Measurements from ENCODE around the gene ZBTB8A.
A peak's percentile ranks its signal among the peaks of the same experiment; 100 is the strongest.
"Not testable (repeated sequence)": the region's sequence is repeated elsewhere in the genome, so short reads cannot be mapped to it uniquely, and the experiment has no call there.

ZBTB8A gene

DNA sequence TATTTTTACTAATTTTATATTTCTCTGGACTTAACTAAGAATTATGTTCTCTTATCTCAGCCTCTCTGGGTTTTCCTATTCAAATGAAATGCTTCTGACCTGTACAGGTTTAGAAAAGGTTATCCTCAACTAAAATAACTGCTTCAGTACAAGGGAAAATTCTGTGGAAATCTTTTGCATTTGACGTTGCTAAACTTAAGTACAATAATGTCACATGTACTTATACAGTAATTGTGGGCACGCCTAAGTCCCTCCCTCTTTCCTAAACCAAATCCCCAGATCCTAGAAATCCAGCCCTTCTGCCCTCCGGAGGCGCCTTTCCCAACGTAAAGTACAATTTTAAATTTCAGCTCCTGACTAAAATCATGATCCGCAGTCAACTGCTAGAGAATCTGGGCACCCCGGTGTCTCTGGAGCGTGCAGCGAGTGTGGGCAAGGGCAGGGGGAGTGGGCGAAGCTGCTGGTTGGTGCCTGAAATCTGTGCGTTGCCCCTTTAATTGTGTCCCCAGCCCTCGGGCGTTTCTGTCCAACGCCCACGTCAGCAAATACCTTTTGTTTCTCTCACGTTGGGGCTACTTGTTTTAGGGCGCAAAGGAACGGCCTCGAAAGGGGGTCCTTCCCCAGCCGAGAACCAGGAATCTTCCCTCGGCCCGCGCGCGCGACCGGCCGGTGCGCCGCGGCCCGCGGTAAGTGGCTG lies at the start of gene ZBTB8A:
ZBTB8A (plus strand) TSS at position 541 of the 697 bp plus-strand sequence. CDS start 53,505 bp downstream, outside the sequence.
- DNase-seq (ENCODE audit: low read depth) = peak; percentile 69

DNA sequence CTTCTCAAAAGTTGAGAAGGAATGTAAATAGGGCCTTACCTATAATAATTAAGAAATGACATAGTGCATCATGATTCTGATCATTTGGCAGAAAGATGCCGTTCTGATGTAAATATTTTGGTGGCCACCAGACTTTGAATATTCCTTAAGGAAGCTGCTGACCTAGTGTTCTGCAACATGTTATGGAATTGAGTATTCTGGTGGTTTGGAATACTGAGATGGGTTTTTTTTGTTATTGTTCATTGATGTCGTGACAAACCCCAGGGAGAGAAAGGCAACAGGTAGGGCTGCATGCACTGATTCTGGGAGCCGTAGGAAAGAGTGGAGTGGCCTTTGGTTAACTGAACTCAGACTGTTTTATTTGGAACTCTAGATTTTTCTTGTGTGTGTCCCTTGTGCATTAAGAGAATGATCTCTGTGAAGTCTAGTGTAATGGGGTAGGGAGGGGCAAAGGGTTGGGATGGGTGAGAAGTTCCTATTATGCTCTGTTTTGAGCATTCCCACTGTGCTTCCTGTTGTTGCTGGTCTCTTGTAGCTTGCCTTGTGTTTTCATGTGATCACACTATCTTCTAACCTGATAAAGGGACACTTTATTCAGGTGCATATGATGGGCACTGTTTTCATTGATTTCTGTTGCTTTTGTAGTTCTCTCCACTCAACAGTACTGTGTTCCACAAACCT lies 49.3 kb upstream of the ZBTB8A start:
- no peak for DNase-seq (ENCODE audit: low read depth)

GRCh38 chr1:32491386-32491785 lies 47.8 kb upstream of the ZBTB8A start:
- DNase-seq (ENCODE audit: low read depth) = no peak

- no peak for DNase-seq (ENCODE audit: low read depth)
Observed at GRCh38 chr1:32494196-32494595, 45.0 kb upstream of the ZBTB8A start.

GRCh38 chr1:32494711-32495337 lies 44.4 kb upstream of the ZBTB8A start:
- DNase-seq (ENCODE audit: low read depth) = no peak

DNA sequence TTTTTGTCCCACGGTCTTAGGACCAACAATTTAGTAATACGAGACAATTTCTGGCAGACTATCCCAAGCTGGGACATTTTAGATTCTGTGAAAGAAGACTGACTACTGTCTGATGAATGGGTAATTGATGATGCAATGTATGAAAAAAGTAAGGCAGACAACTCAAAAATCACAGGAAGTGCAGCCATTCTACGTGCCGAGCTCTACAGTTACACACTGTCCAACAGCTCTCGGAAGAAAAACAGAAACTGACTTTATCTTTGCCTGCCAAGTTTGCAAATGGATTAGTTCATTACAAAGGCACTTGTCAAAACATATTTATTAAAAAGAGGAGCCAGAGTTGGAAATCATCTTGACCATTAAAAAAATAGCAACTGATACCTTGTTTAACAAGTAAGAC lies 43.1 kb upstream of the ZBTB8A start:
- DNase-seq (ENCODE audit: low read depth) = peak; percentile 45

DNA sequence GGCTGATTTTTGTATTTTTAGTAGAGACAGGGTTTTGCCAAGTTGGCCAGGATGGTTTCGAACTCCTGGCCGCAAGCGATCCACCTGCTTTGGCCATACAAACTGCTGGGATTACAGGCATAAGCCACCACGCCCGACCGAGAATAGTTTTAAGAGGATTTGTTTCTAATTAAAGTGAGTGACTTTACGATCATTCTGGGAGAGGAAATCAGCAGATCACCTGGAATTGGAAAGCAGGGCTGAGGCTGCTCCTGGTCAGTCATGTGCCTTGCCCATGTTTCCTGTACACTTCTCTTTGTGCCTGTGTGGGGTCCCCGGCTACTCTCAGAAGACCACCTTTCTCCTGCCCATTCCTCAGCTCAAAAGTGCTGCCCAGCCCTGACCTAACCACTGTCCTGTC lies 40.5 kb upstream of the ZBTB8A start:
- DNase-seq (ENCODE audit: low read depth) = no peak

DNA sequence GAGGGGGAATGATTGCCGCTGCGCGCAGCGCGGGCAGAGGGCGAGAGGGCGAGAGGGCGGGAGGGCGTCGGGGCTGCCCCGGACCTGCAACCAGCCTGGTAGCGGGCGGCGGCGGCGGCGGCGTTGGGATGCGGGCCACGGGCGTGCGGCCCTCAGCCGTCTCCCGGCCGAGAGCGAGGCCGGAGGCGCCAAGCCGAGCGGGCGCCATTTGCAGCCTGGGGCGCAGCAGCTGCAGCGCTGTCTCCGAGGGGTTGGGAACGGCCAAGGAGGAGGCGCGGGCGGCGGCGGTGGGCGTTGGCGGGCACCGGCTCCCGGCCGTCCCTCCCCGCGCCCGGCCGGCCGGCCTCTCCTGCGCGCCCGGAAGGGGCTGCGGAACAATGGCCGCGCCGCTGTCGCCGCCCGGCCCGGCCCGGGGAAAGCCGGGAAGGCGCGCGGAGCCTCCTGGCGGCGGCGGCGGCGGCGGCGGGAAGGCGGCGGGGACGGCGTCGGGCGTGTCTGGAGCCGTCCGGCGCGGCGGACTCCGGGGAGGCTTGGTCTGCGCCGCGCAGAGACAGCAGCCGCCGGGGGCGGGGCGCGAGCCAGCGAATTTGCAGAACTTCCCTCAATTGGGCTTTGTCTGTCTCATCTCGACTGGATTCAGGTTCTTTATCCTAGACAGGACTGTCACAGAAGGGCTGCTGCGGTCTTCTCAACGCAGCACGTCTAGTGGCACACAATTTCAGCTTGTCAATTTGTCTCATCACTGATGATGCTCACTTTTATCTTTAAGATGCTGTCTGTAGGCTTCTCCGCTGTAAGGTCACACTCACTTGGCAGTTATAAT lies 38.6 kb upstream of the ZBTB8A start:
- DNase-seq (ENCODE audit: low read depth) = peak; percentile 70

DNA sequence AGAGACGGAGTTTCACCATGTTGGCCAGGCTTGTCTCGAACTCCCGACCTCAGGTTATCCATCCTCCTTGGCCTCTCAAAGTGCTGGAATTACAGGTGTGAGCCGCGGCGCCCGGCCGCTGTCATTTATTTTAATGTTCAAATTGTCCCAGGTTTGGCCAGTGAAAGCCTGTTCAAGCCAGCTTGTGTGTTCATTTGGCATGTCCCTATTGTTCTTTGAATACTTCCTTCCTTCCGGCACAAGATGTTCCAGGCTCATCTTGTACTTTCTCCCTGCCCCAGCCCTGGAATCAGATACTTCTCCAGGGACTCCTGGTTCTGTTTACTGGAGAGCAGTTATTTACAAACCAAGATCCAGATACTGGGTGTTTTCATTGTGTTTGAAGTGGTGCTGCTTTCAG lies 37.4 kb upstream of the ZBTB8A start:
- no peak for DNase-seq (ENCODE audit: low read depth)

GRCh38 chr1:32503153-32503552 lies 36.1 kb upstream of the ZBTB8A start:
- no peak for DNase-seq (ENCODE audit: low read depth)

GRCh38 chr1:32507021-32507420 lies 32.2 kb upstream of the ZBTB8A start:
- no peak for DNase-seq (ENCODE audit: low read depth)

GRCh38 chr1:32508761-32509160 lies 30.5 kb upstream of the ZBTB8A start:
- peak; percentile 73 for DNase-seq (ENCODE audit: low read depth)

- DNase-seq (ENCODE audit: low read depth) = no peak
Observed at GRCh38 chr1:32509939-32510338, 29.3 kb upstream of the ZBTB8A start.

DNA sequence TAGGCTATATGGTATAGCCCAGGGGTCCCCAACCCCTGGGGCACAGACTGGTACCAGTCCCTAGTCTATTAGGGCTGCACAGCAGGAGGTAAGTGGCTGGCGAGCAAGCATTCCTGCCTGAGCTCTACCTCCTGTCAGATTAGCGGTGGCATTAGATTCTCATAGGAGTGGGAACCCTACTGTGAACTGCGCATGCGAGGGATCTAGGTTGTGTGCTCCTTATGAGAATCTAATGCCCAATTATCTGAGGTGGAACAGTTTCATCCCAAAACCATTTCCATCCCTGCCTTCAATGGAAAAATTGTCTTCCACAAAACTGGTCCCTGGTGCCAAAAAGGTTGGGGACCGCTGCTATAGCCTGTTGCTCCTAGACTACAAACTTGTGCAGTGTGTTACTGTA lies 22.8 kb upstream of the ZBTB8A start:
- no peak for DNase-seq (ENCODE audit: low read depth)

DNA sequence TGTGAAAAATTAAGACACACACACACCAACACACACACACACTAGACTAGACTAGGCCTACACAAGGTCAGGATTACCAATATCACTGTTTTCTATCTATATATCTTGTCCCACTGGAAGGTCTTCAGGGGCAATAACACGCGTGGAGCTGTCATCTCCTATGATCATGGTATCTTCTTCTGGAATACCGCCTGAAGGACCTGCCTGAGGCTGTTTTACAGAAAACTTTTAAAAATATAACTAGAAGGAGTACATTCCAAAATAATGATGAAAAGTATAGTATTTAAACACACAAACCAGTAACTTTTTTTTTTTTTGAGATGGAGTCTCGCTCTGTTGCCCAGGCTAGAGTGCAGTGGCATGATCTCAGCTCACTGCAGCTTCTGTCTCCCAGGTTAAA lies 20.3 kb upstream of the ZBTB8A start:
- no peak for DNase-seq (ENCODE audit: low read depth)

- DNase-seq (ENCODE audit: low read depth) = no peak
Observed at GRCh38 chr1:32521165-32521564, 18.1 kb upstream of the ZBTB8A start.

GRCh38 chr1:32525053-32525452 lies 14.2 kb upstream of the ZBTB8A start:
- DNase-seq (ENCODE audit: low read depth) = no peak

DNA sequence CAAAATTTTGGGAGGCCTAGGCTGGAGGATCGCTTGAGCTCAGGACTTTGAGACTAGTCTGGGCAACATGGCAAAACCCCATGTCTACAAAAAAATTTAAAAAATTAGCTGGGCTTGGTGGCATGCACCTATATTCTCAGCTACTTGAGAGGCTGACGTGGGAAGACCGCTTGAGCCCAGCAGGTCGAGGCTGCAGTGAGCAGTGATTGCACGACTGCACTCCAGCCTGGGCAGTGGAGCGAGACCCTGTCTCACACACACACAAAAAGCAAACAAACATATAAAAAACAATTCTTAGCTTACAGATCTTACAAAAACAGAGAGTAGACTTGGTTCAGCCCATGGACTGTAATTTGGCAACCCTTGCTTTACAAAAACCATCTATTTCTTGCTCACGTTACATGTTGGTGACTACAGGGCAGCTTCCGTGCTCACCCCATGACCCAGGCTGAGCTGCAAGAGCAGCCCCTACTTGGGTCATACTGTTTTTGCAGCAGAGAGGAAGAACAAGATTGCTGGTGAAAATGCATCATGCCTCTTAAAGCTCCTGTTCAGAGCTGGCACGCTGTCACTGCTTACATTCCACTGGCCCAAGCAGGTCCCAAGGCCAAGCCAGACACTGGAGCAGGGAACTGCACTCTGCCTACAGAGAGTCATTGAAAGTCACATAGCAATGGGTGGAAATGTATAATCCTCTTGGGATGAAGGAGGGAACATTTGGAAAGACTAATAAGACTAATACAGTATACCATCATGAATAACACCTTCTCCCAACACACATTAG lies 13.4 kb upstream of the ZBTB8A start:
- no peak for DNase-seq (ENCODE audit: low read depth)

DNA sequence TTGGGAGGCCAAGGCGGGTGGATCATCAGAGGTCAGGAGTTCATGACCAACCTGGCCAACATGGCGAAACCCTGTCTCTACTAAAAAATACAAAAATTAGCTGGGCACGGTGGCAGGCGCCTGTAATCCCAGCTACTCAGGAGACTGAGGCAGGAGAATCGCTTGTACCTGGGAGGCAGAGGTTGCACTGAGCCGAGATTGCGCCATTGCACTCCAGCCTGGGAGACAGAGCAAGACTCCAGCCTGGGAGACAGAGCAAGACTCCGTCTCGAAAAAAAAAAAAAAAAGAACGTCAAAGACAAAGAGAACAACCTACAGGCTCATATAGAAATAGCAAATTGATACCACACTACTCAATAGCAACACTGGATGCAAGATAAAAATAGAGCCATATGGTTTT lies 10.7 kb upstream of the ZBTB8A start:
- not testable (repeated sequence) for DNase-seq (ENCODE audit: low read depth)

- DNase-seq (ENCODE audit: low read depth) = no peak
Observed at GRCh38 chr1:32533792-32534327, 5.4 kb upstream of the ZBTB8A start.

DNA sequence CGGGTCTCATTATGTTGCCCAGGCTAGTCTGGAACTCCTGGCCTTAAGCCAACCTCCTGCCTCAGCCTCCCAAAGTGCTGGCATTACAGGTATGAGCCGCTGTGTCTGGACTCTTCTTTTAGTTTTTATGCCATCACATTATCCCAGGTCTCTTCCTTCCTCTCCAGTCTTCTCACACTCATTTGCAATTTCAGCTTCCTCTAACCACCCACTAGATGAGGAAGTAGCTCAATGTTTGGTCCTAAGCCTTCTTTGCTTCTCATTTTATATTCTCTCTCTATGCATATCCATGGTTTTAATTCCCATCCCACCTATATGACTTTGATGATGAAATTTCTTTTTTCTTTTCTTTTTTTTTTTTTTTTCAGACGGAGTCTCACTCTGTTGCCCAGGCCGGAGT lies 3.1 kb upstream of the ZBTB8A start:
- no peak for DNase-seq (ENCODE audit: low read depth)

All from ELR (cell line).